H9 (cell line): ENCODE data around the gene MTCH1. TPM values are rescaled to one million over a fixed set of nuclear protein-coding genes. Genes with fewer than 3 reads are reported as not detected.
A peak's percentile ranks its signal among the peaks of the same experiment; 100 is the strongest.
"Not testable (repeated sequence)": the region's sequence is repeated elsewhere in the genome, so short reads cannot be mapped to it uniquely, and the experiment has no call there.

Experiments
- DNase-seq: peaks from one replicate; pipeline ENCODE4 v3.0.0-alpha.2; 2017
- H2AFZ ChIP-seq: one replicate; pipeline ENCODE4 v1.6.1; 2013; ENCODE audit warnings: mild to moderate bottlenecking, low read length, control low read depth, moderate library complexity
- H2AK5ac ChIP-seq: 2 replicates; pipeline ENCODE4 v1.6.1; 2013; ENCODE audit warnings: low read length, control low read depth, mixed read lengths; ENCODE audit not compliant: insufficient read length
- H2BK120ac ChIP-seq: one replicate; pipeline ENCODE4 v1.6.1; 2013; ENCODE audit warnings: low read depth, mild to moderate bottlenecking, low read length, control low read depth, inconsistent platforms; ENCODE audit not compliant: poor library complexity, severe bottlenecking
- H2BK12ac ChIP-seq: 2 replicates; pipeline ENCODE4 v1.6.1; 2013; ENCODE audit warnings: low read length, control low read depth, mixed read lengths, low read depth; ENCODE audit not compliant: insufficient read length
- H2BK15ac ChIP-seq: 2 replicates; pipeline ENCODE4 v1.6.1; 2013; ENCODE audit warnings: low read depth, low read length, control low read depth
- H2BK20ac ChIP-seq: one replicate; pipeline ENCODE4 v1.6.1; 2013; ENCODE audit warnings: low read depth, mild to moderate bottlenecking, low read length, control low read depth, inconsistent platforms; ENCODE audit not compliant: poor library complexity, severe bottlenecking
- H2BK5ac ChIP-seq: 2 replicates; pipeline ENCODE4 v1.6.1; 2013; ENCODE audit warnings: low read length, control low read depth, mixed read lengths; ENCODE audit not compliant: insufficient read length
- H3K14ac ChIP-seq: 2 replicates; pipeline ENCODE4 v1.6.1; 2013; ENCODE audit warnings: low read length, control low read depth; ENCODE audit not compliant: insufficient read depth
- H3K18ac ChIP-seq: 2 replicates; pipeline ENCODE4 v1.6.1; 2013; ENCODE audit warnings: low read depth, mild to moderate bottlenecking, mixed read lengths, low read length, control low read depth; ENCODE audit not compliant: insufficient read length
- H3K23ac ChIP-seq: 2 replicates; pipeline ENCODE4 v1.6.1; 2013; ENCODE audit warnings: low read length, control low read depth, mixed read lengths, low read depth; ENCODE audit not compliant: insufficient read length
- H3K23me2 ChIP-seq: 2 replicates; pipeline ENCODE4 v1.6.1; 2013; ENCODE audit warnings: low read depth, mild to moderate bottlenecking, mixed read lengths, low read length, control low read depth; ENCODE audit not compliant: insufficient read length, poor library complexity, severe bottlenecking
- H3K27ac ChIP-seq: 2 replicates; pipeline ENCODE4 v1.5.1; 2013; ENCODE audit warnings: low read length, control low read depth, mixed read lengths, low read depth; ENCODE audit not compliant: insufficient read length
- H3K27me3 ChIP-seq: 2 replicates; pipeline ENCODE4 v1.6.1; 2013; ENCODE audit warnings: low read length, control low read depth, inconsistent platforms; ENCODE audit not compliant: insufficient read depth
- H3K4ac ChIP-seq: 2 replicates; pipeline ENCODE4 v1.6.1; 2013; ENCODE audit warnings: low read depth, mild to moderate bottlenecking, control low read depth, inconsistent platforms, low read length, moderate library complexity
- H3K4me1 ChIP-seq: 2 replicates; pipeline ENCODE4 v1.6.1; 2013; ENCODE audit warnings: low read length, control low read depth, inconsistent platforms; ENCODE audit not compliant: insufficient read depth
- H3K4me2 ChIP-seq: 2 replicates; pipeline ENCODE4 v1.6.1; 2013; ENCODE audit warnings: low read length, control low read depth, mixed read lengths; ENCODE audit not compliant: insufficient read length, insufficient read depth
- H3K56ac ChIP-seq: 2 replicates; pipeline ENCODE4 v1.6.1; 2013; ENCODE audit warnings: low read depth, mild to moderate bottlenecking, mixed read lengths, low read length, control low read depth; ENCODE audit not compliant: insufficient read length
- H3K79me1 ChIP-seq: 2 replicates; pipeline ENCODE4 v1.6.1; 2013; ENCODE audit warnings: low read depth, mild to moderate bottlenecking, moderate library complexity, low read length, control low read depth, inconsistent platforms; ENCODE audit not compliant: insufficient read depth, poor library complexity, severe bottlenecking
- H3K79me2 ChIP-seq: 2 replicates; pipeline ENCODE4 v1.6.1; 2013; ENCODE audit warnings: low read length, control low read depth, inconsistent platforms; ENCODE audit not compliant: insufficient read depth
- H3K9ac ChIP-seq: 2 replicates; pipeline ENCODE4 v1.6.1; 2013; ENCODE audit warnings: low read length, control low read depth, mixed read lengths; ENCODE audit not compliant: insufficient read length; ENCODE audit errors: extremely low read depth
- H3K9me3 ChIP-seq: one replicate; pipeline ENCODE4 v1.6.1; 2013; ENCODE audit warnings: low read depth, low read length, inconsistent platforms; ENCODE audit not compliant: control insufficient read depth
- H3T11ph ChIP-seq: one replicate; pipeline ENCODE4 v1.6.1; 2013; ENCODE audit warnings: mild to moderate bottlenecking, low read length, control low read depth, inconsistent platforms
- H4K20me1 ChIP-seq: one replicate; pipeline ENCODE4 v1.6.1; 2013; ENCODE audit not compliant: control insufficient read depth, insufficient read length, insufficient read depth
- H4K5ac ChIP-seq: 2 replicates; pipeline ENCODE4 v1.6.1; 2013; ENCODE audit warnings: low read depth, mild to moderate bottlenecking, mixed read lengths, low read length, control low read depth; ENCODE audit not compliant: insufficient read length
- H4K8ac ChIP-seq: replicated peaks from 2 replicates; pipeline ENCODE4 v1.6.1; 2013; ENCODE audit warnings: low read length, control low read depth, mixed read lengths, low read depth; ENCODE audit not compliant: insufficient read length
- H4K91ac ChIP-seq: 2 replicates; pipeline ENCODE4 v1.6.1; 2013; ENCODE audit warnings: low read depth, mild to moderate bottlenecking, moderate library complexity, mixed read lengths, low read length, control low read depth; ENCODE audit not compliant: insufficient read length
- H3K27ac Mint-ChIP-seq, 3 experiments: 2 replicates in 2 of 3; 3 replicates in 1 of 3; pipeline ENCODE4 v1.8.0; 2020 to 2021; ENCODE audit warnings: mixed read lengths in 3 of 3, mild to moderate bottlenecking in 1 of 3, moderate library complexity in 1 of 3
- H3K27me3 Mint-ChIP-seq: 2 replicates; pipeline ENCODE4 v1.8.0; 2021; ENCODE audit warnings: low read depth, mild to moderate bottlenecking, moderate library complexity, mixed read lengths
- H3K36me3 Mint-ChIP-seq, 3 experiments: 2 replicates in 2 of 3; 3 replicates in 1 of 3; pipeline ENCODE4 v1.8.0; 2020 to 2021; ENCODE audit warnings: low read depth in 3 of 3, mixed read lengths in 3 of 3; ENCODE audit not compliant: insufficient read depth in 1 of 3
- H3K4me1 Mint-ChIP-seq, 2 experiments: 2 replicates each; pipeline ENCODE4 v1.8.0; 2020; ENCODE audit warnings: mixed read lengths in 2 of 2
- H3K4me3 Mint-ChIP-seq, 2 experiments: 2 replicates in 1 of 2; 3 replicates in 1 of 2; pipeline ENCODE4 v1.8.0; 2020 to 2021; ENCODE audit warnings: mild to moderate bottlenecking in 2 of 2, mixed read lengths in 2 of 2, moderate library complexity in 1 of 2
- H3K9me3 Mint-ChIP-seq, 2 experiments: 2 replicates in 1 of 2; 3 replicates in 1 of 2; pipeline ENCODE4 v1.8.0; 2020; ENCODE audit warnings: mild to moderate bottlenecking in 2 of 2, mixed read lengths in 2 of 2, moderate library complexity in 1 of 2
- WGBS: extraction: QIAGEN DNeasy Blood & Tissue Kit; methylation state at CpG from one replicate; pipeline ENCODE4 v1.1.7; 2013; ENCODE audit warnings: missing lambda C conversion rate, low lambda C conversion rate, mixed read lengths; ENCODE audit not compliant: insufficient read length; ENCODE audit errors: extremely low coverage; 5-methylcytosine and 5-hydroxymethylcytosine counted together
- total RNA-seq: library from RNA; stranded (reverse); gene quantifications from 2 replicates; pipeline ENCODE4 v1.2.1, GENCODE V29; 2021
- TF ChIP-seq, protein P1 (sequence below): fragments of 200-600 bp; sonication (generic); conservative IDR thresholded peaks from 3 replicates; pipeline ENCODE4 v1.8.0; 2021; ENCODE audit warnings: antibody characterized with exemption, mild to moderate bottlenecking

MTCH1 gene
- total RNA-seq, 1 experiment from 2014 or later: 200 TPM

- Histone ChIP-seq H2AK5ac (no peak overlapping the region), H4K5ac (no peak overlapping the region), H2BK12ac (no peak overlapping the region), H3K56ac (no peak overlapping the region), H3K4me1 (no peaks in the 10 kb centered on the region), H2AFZ (no peak overlapping the region), H3K9ac (no peak overlapping the region), H3K18ac (no peak overlapping the region), H4K91ac (no peak overlapping the region), H3K4ac (no peak overlapping the region), H4K20me1 (no peaks in the 10 kb centered on the region), H3K23me2 (no peaks in the 10 kb centered on the region), H3K27me3 (no peaks in the 10 kb centered on the region), H2BK20ac (no peak overlapping the region), H3K14ac (no peak overlapping the region), H3K79me2 (no peaks in the 10 kb centered on the region), H2BK5ac (no peak overlapping the region), H2BK15ac (no peak overlapping the region), H2BK120ac (no peak overlapping the region), H3K79me1 (no peaks in the 10 kb centered on the region), H3T11ph (no peak overlapping the region), H4K8ac (no peak overlapping the region), H3K4me2 (no peak overlapping the region), H3K23ac (no peak overlapping the region), H3K27ac (no peak overlapping the region), H3K9me3 (no peaks in the 10 kb centered on the region)
- TF ChIP-seq, protein P1, sequence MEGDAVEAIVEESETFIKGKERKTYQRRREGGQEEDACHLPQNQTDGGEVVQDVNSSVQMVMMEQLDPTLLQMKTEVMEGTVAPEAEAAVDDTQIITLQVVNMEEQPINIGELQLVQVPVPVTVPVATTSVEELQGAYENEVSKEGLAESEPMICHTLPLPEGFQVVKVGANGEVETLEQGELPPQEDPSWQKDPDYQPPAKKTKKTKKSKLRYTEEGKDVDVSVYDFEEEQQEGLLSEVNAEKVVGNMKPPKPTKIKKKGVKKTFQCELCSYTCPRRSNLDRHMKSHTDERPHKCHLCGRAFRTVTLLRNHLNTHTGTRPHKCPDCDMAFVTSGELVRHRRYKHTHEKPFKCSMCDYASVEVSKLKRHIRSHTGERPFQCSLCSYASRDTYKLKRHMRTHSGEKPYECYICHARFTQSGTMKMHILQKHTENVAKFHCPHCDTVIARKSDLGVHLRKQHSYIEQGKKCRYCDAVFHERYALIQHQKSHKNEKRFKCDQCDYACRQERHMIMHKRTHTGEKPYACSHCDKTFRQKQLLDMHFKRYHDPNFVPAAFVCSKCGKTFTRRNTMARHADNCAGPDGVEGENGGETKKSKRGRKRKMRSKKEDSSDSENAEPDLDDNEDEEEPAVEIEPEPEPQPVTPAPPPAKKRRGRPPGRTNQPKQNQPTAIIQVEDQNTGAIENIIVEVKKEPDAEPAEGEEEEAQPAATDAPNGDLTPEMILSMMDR: no peak
- Mint-ChIP-seq H3K27ac (peak overlapping the region in 1 of 3 experiments; percentile 11; a peak in 1 of 7 replicates), H3K4me3 (no peak overlapping the region), H3K36me3 (peaks cover 1 to 11% (median 3%) of the 10 kb centered on the region in 3 experiments; a peak in 3 of 7 replicates), H3K9me3 (peaks cover 12 to 17% of the 10 kb centered on the region in 2 experiments; a peak in 3 of 5 replicates), H3K4me1 (no peaks in the 10 kb centered on the region), H3K27me3 (peaks cover 8% of the 10 kb centered on the region)
- WGBS: no CpG with 5 or more reads among the region's 10 CpGs
- DNase-seq: no peak
Measured at GRCh38 chr6:36940027-36940426, 46.0 kb downstream of the MTCH1 start.

DNA sequence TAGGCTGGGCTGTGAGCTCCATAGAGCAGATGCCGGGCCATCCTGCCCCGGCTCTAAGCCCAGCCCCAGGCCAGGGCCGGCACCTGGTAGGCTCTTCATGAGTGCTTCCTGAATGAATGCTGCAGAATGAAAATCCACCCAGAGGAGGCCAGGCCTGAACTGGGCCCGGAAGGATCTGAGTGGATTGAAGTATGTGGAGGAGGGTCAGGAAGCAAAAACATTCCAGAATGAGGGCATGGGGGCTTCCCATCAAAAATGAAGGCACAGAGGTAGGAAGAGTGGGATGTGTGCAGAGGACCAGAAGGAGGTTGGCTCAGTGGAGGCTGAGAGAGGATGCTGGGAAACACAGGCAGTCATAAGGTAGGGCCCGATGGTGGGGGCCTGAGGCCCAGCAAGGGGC, 47.0 kb downstream of the MTCH1 start:
- not testable (repeated sequence) for H2BK20ac ChIP-seq, H3K14ac ChIP-seq, H2BK120ac ChIP-seq, H3K18ac ChIP-seq, H3K9me3 ChIP-seq, H3T11ph ChIP-seq, H4K20me1 ChIP-seq, H3K4me3 Mint-ChIP-seq, H3K4me2 ChIP-seq, H3K4ac ChIP-seq, DNase-seq, H2AK5ac ChIP-seq, H3K79me2 ChIP-seq, H2AFZ ChIP-seq, H3K27me3 ChIP-seq, H3K56ac ChIP-seq, H3K23me2 ChIP-seq, H3K4me1 ChIP-seq, H3K9ac ChIP-seq, H3K27ac Mint-ChIP-seq, H2BK12ac ChIP-seq, H3K79me1 ChIP-seq, H4K5ac ChIP-seq, H2BK15ac ChIP-seq, H3K27ac ChIP-seq, H3K23ac ChIP-seq, H4K91ac ChIP-seq, H3K27me3 Mint-ChIP-seq, H3K4me1 Mint-ChIP-seq, H4K8ac ChIP-seq, H2BK5ac ChIP-seq
- H3K9me3 Mint-ChIP-seq: peaks cover 12 to 17% of the 10 kb centered on the region in 2 experiments; a peak in 3 of 5 replicates
- H3K36me3 Mint-ChIP-seq: peaks cover 1 to 11% (median 3%) of the 10 kb centered on the region in 3 experiments; a peak in 3 of 7 replicates
- no CpG with 5 or more reads among the region's 5 CpGs for WGBS
